Activated T-helper 2 cell treated with anti-CD3 and anti-CD28 coated beads, Interferon-gamma antibody, Interleukin-2, Interleukin-4, amounts not matched to agents 10 μg/mL and 5 μg/mL and 100 μg/mL, durations not matched to agents 14 hours and 24 hours and 36 hours (primary cell): ENCODE results near the gene TMEM179. TPM values are rescaled to one million over a fixed set of nuclear protein-coding genes. Genes with fewer than 3 reads are reported as not detected.

Source experiments
- total RNA-seq: library from RNA; stranded (reverse); gene quantifications from 2 replicates; pipeline ENCODE4 v1.2.3, GENCODE V29; 2022

Gene TMEM179
- total RNA-seq, 1 donor from 2014 or later: 0.30 TPM

Other genes starting within 250 kb of the TMEM179 start
- gene C14orf180, start 25.0 kb downstream of the TMEM179 start, total RNA-seq: not detected in 2 replicates
- 93.7 and 93.8 TPM in 2 replicates for gene INF2, start 84.8 kb upstream of the TMEM179 start, total RNA-seq
- 1.1 and 2.4 TPM in 2 replicates for gene ADSS1, start 119.5 kb upstream of the TMEM179 start, total RNA-seq
- 96.0 and 104 TPM in 2 replicates for gene SIVA1, start 148.4 kb upstream of the TMEM179 start, total RNA-seq
- 145 TPM in 2 replicates for gene AKT1, start 191.0 kb upstream of the TMEM179 start, total RNA-seq
- 5.2 and 5.4 TPM in 2 replicates for gene ZBTB42, start 196.3 kb upstream of the TMEM179 start, total RNA-seq